Neural progenitor cell (in vitro differentiated cells): ENCODE results near the gene PHACTR1. TPM values are rescaled to one million over a fixed set of nuclear protein-coding genes. Genes with fewer than 3 reads are reported as not detected.
A peak's percentile ranks its signal among the peaks of the same experiment; 100 is the strongest.

ENCODE experiments used
- DNase-seq: peaks from one replicate; pipeline ENCODE4 v3.0.0-alpha.2; 2016; ENCODE audit warnings: low spot score
- H2AFZ ChIP-seq: fragments of 200-600 bp; sonication (generic); replicated peaks from 2 replicates; pipeline ENCODE4 v1.6.1; 2016; ENCODE audit warnings: antibody characterized with exemption
- H3F3A ChIP-seq: fragments of 200-600 bp; sonication (generic); 2 replicates; pipeline ENCODE4 v1.6.1; 2016; ENCODE audit warnings: antibody characterized with exemption, low read depth
- H3K27ac ChIP-seq: fragments of 200-600 bp; sonication (generic); 2 replicates; pipeline ENCODE4 v1.5.1; 2016; ENCODE audit warnings: mild to moderate bottlenecking
- H3K27me3 ChIP-seq: fragments of 200-600 bp; sonication (generic); 2 replicates; pipeline ENCODE4 v1.6.1; 2016; ENCODE audit warnings: mild to moderate bottlenecking, moderate library complexity
- H3K36me3 ChIP-seq: fragments of 200-600 bp; sonication (generic); 2 replicates; pipeline ENCODE4 v1.5.1; 2016
- H3K4me1 ChIP-seq: fragments of 200-600 bp; sonication (generic); 2 replicates; pipeline ENCODE4 v1.6.1; 2016; ENCODE audit warnings: mixed run types
- H3K4me2 ChIP-seq: fragments of 200-600 bp; sonication (generic); 2 replicates; pipeline ENCODE4 v1.6.1; 2016
- H3K4me3 ChIP-seq: fragments of 200-600 bp; sonication (generic); 2 replicates; pipeline ENCODE4 v1.5.1; 2016
- H3K79me2 ChIP-seq: fragments of 200-600 bp; sonication (generic); 2 replicates; pipeline ENCODE4 v1.6.1; 2016; ENCODE audit warnings: low read depth
- H3K9ac ChIP-seq: fragments of 200-600 bp; sonication (generic); 2 replicates; pipeline ENCODE4 v1.6.1; 2016
- H3K9me3 ChIP-seq: fragments of 200-600 bp; sonication (generic); 2 replicates; pipeline ENCODE4 v1.5.1; 2016; ENCODE audit warnings: low read depth
- H4K20me1 ChIP-seq: fragments of 200-600 bp; sonication (generic); 2 replicates; pipeline ENCODE4 v1.6.1; 2016; ENCODE audit warnings: low read depth
- H3K27ac Mint-ChIP-seq: 3 replicates; pipeline ENCODE4 v1.8.0; 2021; ENCODE audit warnings: mixed read lengths
- H3K27me3 Mint-ChIP-seq: 2 replicates; pipeline ENCODE4 v1.8.0; 2022; ENCODE audit warnings: low read depth, mild to moderate bottlenecking, inconsistent platforms, moderate library complexity, mixed read lengths; ENCODE audit not compliant: insufficient read depth
- H3K36me3 Mint-ChIP-seq: 3 replicates; pipeline ENCODE4 v1.8.0; 2021; ENCODE audit warnings: mixed read lengths
- H3K4me1 Mint-ChIP-seq: 3 replicates; pipeline ENCODE4 v1.8.0; 2021; ENCODE audit warnings: mixed read lengths
- H3K4me3 Mint-ChIP-seq: 3 replicates; pipeline ENCODE4 v1.8.0; 2021; ENCODE audit warnings: mild to moderate bottlenecking, moderate library complexity, mixed read lengths
- H3K9me3 Mint-ChIP-seq: 3 replicates; pipeline ENCODE4 v1.8.0; 2020; ENCODE audit warnings: mixed read lengths
- EZH2 ChIP-seq: fragments of 200-600 bp; sonication (generic); IDR thresholded peaks from 2 replicates; pipeline ENCODE4 v1.6.1; 2017; ENCODE audit warnings: antibody characterized with exemption, mild to moderate bottlenecking, moderate library complexity
- EZH2phosphoT487 ChIP-seq: fragments of 200-600 bp; sonication (generic); IDR thresholded peaks from 2 replicates; pipeline ENCODE4 v1.6.1; 2017; ENCODE audit warnings: antibody characterized with exemption
- total RNA-seq: library from RNA; depleted of rRNA; stranded (reverse); fragments of >200 nt; gene quantifications from 2 replicates; pipeline ENCODE4 v1.2.3, GENCODE V29; 2015; ENCODE audit warnings: low replicate concordance
- TF ChIP-seq, protein P1 (sequence below): fragments of 200-600 bp; sonication (generic); IDR thresholded peaks from 2 replicates; pipeline ENCODE4 v1.5.1; 2017; ENCODE audit warnings: antibody characterized with exemption, mild to moderate bottlenecking

Gene PHACTR1
- total RNA-seq, 1 donor from 2014 or later: 2.4 TPM

DNA sequence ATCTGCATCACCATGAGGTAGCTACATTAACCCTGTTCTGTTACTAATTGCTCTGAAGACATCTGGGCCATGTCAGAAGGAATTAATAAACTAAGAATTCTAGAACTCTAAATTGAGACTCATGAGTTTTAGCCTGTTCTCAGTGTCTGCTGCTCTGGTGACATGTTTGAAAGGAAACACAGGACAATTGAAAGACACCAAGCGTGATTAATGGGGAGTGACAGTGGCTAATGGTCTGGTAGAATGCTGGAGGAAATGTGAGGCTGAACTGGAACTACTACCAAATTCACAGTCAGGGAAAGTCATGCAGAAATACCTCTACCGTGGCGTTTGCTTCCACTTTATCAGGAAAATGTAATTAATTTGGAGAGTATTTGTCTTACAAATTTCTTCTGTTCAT lies 471.7 kb downstream of the PHACTR1 start:
- Histone ChIP-seq H2AFZ (no peak overlapping the region), H3K36me3 (no peaks in the 10 kb centered on the region), H3F3A (peaks cover 6% of the 10 kb centered on the region), H4K20me1 (no peaks in the 10 kb centered on the region), H3K79me2 (no peaks in the 10 kb centered on the region), H3K4me1 (peaks cover 25% of the 10 kb centered on the region), H3K27me3 (no peaks in the 10 kb centered on the region), H3K9me3 (no peaks in the 10 kb centered on the region), H3K4me2 (peak overlapping the region; percentile 35), H3K4me3 (no peak overlapping the region), H3K27ac (no peak overlapping the region), H3K9ac (no peak overlapping the region)
- no peak overlapping the region for H3K27ac Mint-ChIP-seq
- no peak for TF ChIP-seq EZH2
- no peak for TF ChIP-seq EZH2phosphoT487
- TF ChIP-seq, protein P1, sequence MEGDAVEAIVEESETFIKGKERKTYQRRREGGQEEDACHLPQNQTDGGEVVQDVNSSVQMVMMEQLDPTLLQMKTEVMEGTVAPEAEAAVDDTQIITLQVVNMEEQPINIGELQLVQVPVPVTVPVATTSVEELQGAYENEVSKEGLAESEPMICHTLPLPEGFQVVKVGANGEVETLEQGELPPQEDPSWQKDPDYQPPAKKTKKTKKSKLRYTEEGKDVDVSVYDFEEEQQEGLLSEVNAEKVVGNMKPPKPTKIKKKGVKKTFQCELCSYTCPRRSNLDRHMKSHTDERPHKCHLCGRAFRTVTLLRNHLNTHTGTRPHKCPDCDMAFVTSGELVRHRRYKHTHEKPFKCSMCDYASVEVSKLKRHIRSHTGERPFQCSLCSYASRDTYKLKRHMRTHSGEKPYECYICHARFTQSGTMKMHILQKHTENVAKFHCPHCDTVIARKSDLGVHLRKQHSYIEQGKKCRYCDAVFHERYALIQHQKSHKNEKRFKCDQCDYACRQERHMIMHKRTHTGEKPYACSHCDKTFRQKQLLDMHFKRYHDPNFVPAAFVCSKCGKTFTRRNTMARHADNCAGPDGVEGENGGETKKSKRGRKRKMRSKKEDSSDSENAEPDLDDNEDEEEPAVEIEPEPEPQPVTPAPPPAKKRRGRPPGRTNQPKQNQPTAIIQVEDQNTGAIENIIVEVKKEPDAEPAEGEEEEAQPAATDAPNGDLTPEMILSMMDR: no peak
- no peak overlapping the region for H3K4me3 Mint-ChIP-seq
- DNase-seq: peak; percentile 65
- H3K4me1 Mint-ChIP-seq: peaks cover 37% of the 10 kb centered on the region
- peaks cover 3% of the 10 kb centered on the region for H3K27me3 Mint-ChIP-seq
- no peaks in the 10 kb centered on the region for H3K9me3 Mint-ChIP-seq
- no peaks in the 10 kb centered on the region for H3K36me3 Mint-ChIP-seq

GRCh38 chr6:13189710-13190109 lies 473.1 kb downstream of the PHACTR1 start:
- Histone ChIP-seq H3K36me3 (no peaks in the 10 kb centered on the region), H3K9me3 (no peaks in the 10 kb centered on the region), H3K4me3 (no peak overlapping the region), H3K27ac (no peak overlapping the region), H3K4me2 (no peak overlapping the region), H3K27me3 (no peaks in the 10 kb centered on the region), H3K79me2 (no peaks in the 10 kb centered on the region), H3K9ac (no peak overlapping the region), H4K20me1 (no peaks in the 10 kb centered on the region), H3K4me1 (peaks cover 25% of the 10 kb centered on the region), H2AFZ (no peak overlapping the region), H3F3A (peaks cover 6% of the 10 kb centered on the region)
- Mint-ChIP-seq H3K36me3 (no peaks in the 10 kb centered on the region), H3K27me3 (no peaks in the 10 kb centered on the region), H3K4me3 (no peak overlapping the region), H3K9me3 (no peaks in the 10 kb centered on the region), H3K4me1 (peaks cover 27% of the 10 kb centered on the region), H3K27ac (no peak overlapping the region)
- no peak for DNase-seq
- TF ChIP-seq EZH2phosphoT487: no peak
- no peak for TF ChIP-seq EZH2
- TF ChIP-seq, protein P1: no peak

- no peaks in the 10 kb centered on the region for H3K9me3 ChIP-seq
- Mint-ChIP-seq H3K9me3 (no peaks in the 10 kb centered on the region), H3K36me3 (no peaks in the 10 kb centered on the region), H3K4me3 (no peak overlapping the region), H3K4me1 (peaks cover 21% of the 10 kb centered on the region), H3K27ac (no peak overlapping the region), H3K27me3 (no peaks in the 10 kb centered on the region)
- no peak overlapping the region for H2AFZ ChIP-seq
- H3K36me3 ChIP-seq: no peaks in the 10 kb centered on the region
- no peak overlapping the region for H3K27ac ChIP-seq
- no peaks in the 10 kb centered on the region for H3K79me2 ChIP-seq
- no peaks in the 10 kb centered on the region for H3K27me3 ChIP-seq
- TF ChIP-seq EZH2 (no peak), EZH2phosphoT487 (no peak)
- TF ChIP-seq, protein P1: no peak
- H4K20me1 ChIP-seq: no peaks in the 10 kb centered on the region
- H3K4me3 ChIP-seq: no peak overlapping the region
- H3K4me1 ChIP-seq: peaks cover 25% of the 10 kb centered on the region
- H3K4me2 ChIP-seq: no peak overlapping the region
- no peak overlapping the region for H3K9ac ChIP-seq
- peaks cover 6% of the 10 kb centered on the region for H3F3A ChIP-seq
- no peak for DNase-seq
These were observed 473.8 kb downstream of the PHACTR1 start for GRCh38 chr6:13190376-13190775.
